DND-41 (cell line): ENCODE measurements around the gene ZFPL1.

ENCODE experiments used
- CTCF ChIP-seq: IDR thresholded peaks from 2 replicates; pipeline ENCODE4 v1.5.1; 2012; ENCODE audit warnings: borderline replicate concordance, low read length, moderate library complexity, mild to moderate bottlenecking; ENCODE audit not compliant: poor library complexity, severe bottlenecking; ENCODE audit errors: extremely low read depth
- EZH2 ChIP-seq: IDR thresholded peaks from 3 replicates; pipeline ENCODE4 v1.6.1; 2012; ENCODE audit warnings: borderline replicate concordance, low read depth, mild to moderate bottlenecking, moderate library complexity, low read length, inconsistent platforms; ENCODE audit not compliant: severe bottlenecking

- TF ChIP-seq CTCF, result peak; percentile 4
- TF ChIP-seq EZH2, result no peak
These were observed 39.0 kb upstream of the ZFPL1 start for GRCh38 chr11:65045061-65045460.
